Spleen (tissue), 7 donors: ENCODE results near the gene VGF.
A peak's percentile ranks its signal among the peaks of the same experiment; 100 is the strongest.

Experiments used
- CTCF ChIP-seq, 11 experiments: fragments of 200-600 bp in 7 of 11; fragments of 450-650 bp in 4 of 11; sonication (generic) in 4 of 11; IDR thresholded peaks in 8 of 11; conservative IDR thresholded peaks in 3 of 11; 1 replicate in 7 of 11; 2 replicates in 4 of 11; pipeline versions ENCODE4 v1.4.0 to v1.8.0; 2016 to 2021; ENCODE audit warnings: antibody characterized with exemption in 11 of 11, inconsistent platforms in 4 of 11, mild to moderate bottlenecking in 1 of 11
- POLR2A ChIP-seq, 3 donors: fragments of 450-650 bp; IDR thresholded peaks; one replicate each; pipeline ENCODE4 v1.5.1; 2017; ENCODE audit warnings: antibody characterized with exemption in 3 of 3, mild to moderate bottlenecking in 1 of 3
- POLR2AphosphoS5 ChIP-seq, 3 donors: sonication (generic); formaldehyde crosslinking; IDR thresholded peaks; one replicate each; pipeline ENCODE4 v1.5.1; 2017; ENCODE audit warnings: antibody characterized with exemption in 3 of 3
- donor health status: DM: no; HTN: no; CAD: no; lungs with moderate emphysema.
- donor health status: DM: no; HTN: no; CAD: no.
- donor health status: DM: no; HTN: no; CAD: no.

DNA sequence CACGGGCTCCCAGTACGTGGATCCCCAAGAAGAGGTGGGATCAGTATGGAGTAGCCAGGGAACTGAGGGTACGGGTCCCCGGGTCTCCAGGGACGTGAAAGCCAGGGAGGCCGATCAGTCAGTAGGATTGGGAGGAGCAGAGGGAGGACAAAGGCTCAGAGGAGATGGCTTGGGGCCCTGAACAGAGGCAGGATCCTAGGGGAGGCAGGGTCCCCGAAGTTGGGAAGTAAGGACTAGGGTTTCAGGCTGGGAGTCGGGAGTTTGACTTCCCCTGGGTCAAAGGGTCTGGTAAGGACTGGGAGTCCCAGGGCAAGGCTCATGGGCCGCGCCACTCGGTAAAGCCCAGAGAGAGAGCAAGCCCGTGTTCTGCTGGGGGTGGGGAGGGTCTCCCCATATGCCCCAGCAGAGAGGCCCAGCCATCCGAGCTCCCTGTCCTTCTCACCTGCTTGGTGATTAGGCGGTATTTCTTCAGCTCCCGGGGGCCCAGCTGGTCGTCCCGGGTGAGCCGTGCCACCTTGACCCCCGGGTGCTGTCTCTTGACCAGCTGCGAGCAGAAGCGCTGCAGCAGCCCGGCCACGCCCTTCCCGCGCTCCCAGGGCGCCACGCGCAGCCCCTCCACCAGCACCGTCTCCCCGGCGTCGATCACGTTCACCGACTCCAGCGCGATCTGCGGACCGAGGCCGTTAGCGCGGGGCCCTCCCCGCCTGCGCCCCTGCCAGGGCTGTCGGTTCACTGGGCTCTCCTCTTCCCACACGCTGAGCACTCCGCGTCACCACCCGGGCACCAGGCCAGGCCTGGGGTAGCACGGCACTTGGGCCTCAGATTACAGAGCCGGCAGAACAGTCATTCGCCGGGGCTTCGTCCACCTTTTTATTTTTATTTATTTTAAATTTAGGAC is 7.7 kb upstream of the VGF start:
- TF ChIP-seq CTCF (IDR thresholded peaks at IDR 0.05 in 8 of 11, conservative IDR thresholded peaks at IDR 0.05 in 3 of 11) (no peak), POLR2A (IDR thresholded peaks at IDR 0.05) (no peak), POLR2AphosphoS5 (IDR thresholded peaks at IDR 0.05) (peak in 1 of 3 donors; percentile 33)
